GM15510 (cell line): ENCODE data around the gene NPIPA5.
"Not testable (repeated sequence)": the region's sequence is repeated elsewhere in the genome, so short reads cannot be mapped to it uniquely, and the experiment has no call there.

Experiments used
- POLR2A ChIP-seq: IDR thresholded peaks from 3 replicates; pipeline ENCODE4 v1.6.1; 2011; ENCODE audit warnings: borderline replicate concordance; ENCODE audit not compliant: insufficient read length; ENCODE audit errors: extremely low read depth

Gene NPIPA5

GRCh38 chr16:15378194-15378593, at the start of gene NPIPA5:
NPIPA5 (minus strand) TSS chr16:15378294; CDS start chr16:15378294, 0 bp downstream.
- not testable (repeated sequence) for TF ChIP-seq POLR2A

- TF ChIP-seq POLR2A, result no peak
Measured at GRCh38 chr16:15427648-15428239, 49.6 kb upstream of the NPIPA5 start.

DNA sequence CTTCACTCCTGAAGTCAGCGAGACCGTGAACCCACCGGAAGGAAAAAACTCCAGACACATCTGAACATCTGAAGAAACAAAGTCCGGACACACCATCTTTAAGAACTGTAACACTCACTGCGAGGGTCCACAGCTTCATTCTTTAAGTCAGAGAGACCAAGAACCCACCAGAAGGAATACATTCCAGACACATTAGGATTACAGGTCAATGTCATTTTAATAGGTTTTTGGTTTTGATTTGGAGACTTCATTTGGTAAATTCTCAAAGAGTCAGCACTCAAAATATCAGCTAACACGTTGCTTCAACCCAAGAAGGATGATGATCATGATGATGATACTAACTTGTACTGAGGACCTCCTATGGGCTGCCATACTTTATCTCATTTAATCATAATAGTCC, 48.7 kb upstream of the NPIPA5 start:
- TF ChIP-seq POLR2A, result no peak

DNA sequence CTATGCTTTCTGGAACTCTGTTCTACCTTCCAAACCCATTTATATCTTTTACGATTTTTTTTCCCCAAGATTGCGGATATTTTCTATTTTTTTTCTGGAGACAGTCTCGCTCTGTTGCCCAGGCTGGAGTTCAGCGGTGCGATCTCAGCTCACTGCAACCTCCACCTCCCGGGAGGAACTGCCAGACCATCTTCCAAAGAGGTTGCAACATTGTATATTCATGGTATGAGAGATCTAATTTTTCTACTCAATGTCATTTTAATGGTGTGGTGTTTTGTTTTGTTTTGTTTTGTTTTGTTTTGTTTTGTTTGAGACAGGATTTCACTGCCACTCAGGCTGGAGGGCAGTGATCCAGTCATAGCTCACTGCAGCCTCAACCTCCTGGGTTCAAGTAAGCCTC, 47.8 kb upstream of the NPIPA5 start:
- TF ChIP-seq POLR2A, result no peak

GRCh38 chr16:15422222-15422621, 44.1 kb upstream of the NPIPA5 start:
- TF ChIP-seq POLR2A, result no peak

DNA sequence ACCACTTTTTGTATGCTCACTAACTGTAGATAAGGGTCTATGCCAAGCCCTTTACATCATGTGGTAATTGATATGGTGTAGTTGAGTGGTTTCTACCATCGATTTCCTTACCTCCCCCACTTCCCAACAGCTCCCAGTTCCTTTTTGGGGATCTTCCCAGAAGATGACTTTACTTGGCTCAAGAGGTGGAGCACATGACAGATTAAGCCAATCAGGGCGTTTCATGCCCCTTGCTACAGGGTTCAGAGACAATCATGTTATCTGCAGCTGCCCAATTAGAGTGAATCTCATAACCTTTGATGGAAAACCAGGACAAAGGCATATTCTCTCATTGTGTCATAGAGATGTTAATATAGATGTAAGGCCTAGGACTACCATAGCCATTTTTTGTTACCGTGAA, 40.1 kb upstream of the NPIPA5 start:
- TF ChIP-seq POLR2A, result no peak

DNA sequence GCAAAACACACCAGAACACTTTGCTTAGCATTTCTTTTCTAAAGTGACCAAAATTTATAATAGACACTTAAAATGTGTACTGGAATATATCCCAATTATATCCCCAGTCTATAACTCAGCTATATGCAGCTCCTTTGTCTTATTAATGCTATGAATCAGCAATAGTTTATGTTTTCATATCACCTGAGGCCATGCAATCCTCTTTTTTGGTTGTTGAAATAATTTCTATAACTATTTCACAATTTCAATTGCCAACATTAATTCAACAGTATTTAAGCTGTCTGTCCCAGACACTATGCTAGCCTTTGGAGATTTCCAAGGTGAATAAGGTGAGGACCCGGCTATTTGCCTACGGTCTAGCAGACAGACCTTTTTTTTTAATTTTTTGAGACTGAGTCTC, 39.1 kb upstream of the NPIPA5 start:
- no peak for TF ChIP-seq POLR2A

- TF ChIP-seq POLR2A, result no peak
Measured at GRCh38 chr16:15415511-15415985, 37.5 kb upstream of the NPIPA5 start.

DNA sequence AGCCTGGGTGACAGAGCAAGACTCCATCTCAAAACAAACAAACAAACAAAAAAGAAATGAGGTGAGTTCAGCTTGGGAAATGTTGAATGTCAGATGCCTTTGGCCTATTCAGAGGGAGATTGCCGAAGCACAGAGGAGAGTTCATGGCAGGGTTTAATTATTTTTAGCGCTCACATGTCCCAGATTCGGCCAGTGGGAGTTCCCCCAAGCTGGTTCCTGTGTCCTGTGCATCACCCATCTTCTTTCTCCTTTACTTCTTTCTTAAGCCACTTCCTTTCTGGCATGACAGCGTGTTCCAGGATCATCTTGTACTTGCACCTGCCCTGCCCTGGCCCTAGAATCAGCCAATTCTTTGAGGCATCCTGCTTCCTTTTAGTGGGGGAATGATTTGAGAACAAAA, 26.7 kb upstream of the NPIPA5 start:
- TF ChIP-seq POLR2A, result no peak

DNA sequence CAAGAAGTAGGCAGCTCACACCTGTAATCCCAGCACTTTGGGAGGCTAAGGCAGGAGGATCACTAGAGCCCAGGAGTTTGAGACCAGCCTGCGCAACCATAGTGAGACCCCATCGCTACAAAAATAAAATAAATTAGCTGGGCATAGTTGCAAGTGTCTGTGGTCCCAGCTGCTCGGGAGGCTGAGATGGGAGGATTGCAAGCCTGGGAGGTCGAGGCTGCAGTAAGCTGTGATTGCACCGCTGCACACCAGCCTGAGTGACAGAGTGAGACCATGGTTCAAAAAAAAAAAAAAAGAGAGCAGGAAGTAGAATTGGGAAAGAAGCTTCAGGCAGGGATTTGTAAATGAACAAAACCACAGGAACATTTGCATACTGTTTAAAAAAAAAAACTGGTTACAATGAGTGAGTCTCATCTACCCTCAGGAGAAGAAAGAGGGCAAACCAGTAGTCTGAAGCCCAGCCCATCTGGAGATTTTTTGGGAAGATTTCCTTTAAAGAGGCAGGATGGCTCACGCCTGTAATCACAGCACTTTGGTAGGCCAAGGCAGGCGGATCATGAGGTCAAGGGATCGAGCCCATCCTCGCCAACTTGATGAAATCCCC, 25.4 kb upstream of the NPIPA5 start:
- no peak for TF ChIP-seq POLR2A

DNA sequence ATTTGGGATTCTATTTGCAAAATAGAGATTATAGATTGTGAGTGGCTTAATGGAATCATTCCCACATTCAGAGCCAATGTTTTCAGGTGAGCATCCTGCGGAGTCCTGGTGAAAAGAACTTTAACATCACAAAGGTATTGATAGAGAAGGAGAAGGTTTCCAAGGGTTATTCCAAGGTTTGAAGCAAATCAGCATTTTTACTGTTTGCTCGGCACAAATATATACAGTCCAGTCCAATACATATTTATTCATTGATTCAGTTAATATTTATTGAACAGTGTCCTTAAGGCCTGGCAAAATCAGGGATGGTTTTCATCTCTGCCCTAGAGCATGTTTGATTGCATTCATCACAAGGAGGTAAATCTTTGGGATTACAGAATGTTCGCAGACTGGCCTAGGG, 23.9 kb upstream of the NPIPA5 start:
- TF ChIP-seq POLR2A, result no peak

- TF ChIP-seq POLR2A, result no peak
Measured at GRCh38 chr16:15399317-15399716, 21.2 kb upstream of the NPIPA5 start.

DNA sequence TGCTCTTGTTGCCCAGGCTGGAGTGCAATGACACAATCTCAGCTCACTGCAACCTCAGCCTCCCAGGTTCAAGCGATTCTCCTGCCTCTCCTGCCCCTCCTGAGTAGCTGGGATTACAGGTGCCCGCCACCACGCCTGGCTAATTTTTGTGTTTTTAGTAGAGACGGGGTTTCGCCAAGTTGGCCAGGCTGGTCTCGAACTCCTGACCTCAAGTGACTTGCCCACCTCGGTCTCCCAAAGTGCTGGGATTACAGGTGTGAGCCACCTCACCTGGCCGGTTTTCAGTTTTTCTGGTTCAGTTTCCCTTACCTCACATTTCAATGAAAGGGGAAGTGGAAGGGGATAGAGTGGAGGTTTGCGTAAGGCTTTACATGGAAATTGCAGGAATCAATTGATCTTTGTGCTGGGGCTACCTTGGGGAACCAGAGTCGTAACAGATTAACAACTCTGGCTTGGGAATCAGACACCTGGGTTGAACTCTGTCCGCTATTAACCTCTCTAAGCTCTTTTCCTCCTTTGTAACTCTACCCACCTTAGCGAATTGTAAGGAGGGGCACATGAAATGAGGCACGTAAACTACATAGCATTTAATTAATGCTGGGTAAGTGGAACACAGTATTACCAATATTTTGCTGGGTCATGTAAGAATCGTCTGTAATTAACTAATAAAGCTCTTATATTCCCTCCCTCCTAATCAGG, 20.7 kb upstream of the NPIPA5 start:
- TF ChIP-seq POLR2A, result no peak

- TF ChIP-seq POLR2A, result no peak
Measured at GRCh38 chr16:15396948-15397594, 19.0 kb upstream of the NPIPA5 start.
